ENCODE results near the gene HEXIM2.
"Not testable (repeated sequence)": the region's sequence is repeated elsewhere in the genome, so short reads cannot be mapped to it uniquely, and the experiment has no call there.

HEXIM2 gene, protein sequence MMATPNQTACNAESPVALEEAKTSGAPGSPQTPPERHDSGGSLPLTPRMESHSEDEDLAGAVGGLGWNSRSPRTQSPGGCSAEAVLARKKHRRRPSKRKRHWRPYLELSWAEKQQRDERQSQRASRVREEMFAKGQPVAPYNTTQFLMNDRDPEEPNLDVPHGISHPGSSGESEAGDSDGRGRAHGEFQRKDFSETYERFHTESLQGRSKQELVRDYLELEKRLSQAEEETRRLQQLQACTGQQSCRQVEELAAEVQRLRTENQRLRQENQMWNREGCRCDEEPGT

DNA sequence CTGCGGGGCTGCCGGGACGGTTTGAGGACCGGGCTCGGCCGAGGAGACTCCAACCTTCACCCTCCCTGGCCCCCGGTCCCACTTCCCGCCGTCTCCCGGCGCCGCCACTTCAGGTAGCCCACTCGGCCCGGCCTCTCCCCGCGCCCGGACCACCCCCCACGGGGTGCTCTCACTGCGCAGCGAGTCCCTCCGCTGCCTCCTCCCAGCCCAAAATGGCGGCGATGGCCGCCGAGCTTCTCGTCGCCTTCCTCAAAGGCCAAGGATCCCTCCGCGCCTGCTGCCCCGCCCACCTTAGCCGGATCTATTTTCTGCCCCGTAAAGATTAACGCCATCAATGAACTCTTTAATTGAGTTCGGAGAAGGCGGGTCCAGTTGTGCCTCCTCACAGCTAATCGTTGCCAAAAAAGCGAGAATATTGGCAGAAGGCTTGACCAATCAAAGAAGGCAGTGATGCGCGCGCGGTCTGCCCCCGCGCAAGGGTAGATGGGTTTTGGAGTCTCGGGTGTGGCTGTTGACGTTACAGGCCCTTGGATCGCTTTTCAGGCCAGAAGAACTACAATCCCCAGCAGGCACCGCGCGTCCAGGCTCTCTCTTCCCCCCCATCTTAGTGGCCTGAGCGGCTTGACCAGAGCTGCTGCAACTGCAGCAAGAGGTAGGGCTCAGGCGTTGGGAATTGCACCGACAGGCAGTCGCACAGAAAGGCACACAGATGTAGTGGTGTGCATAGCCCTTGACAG, at the start of gene HEXIM2:
Gene HEXIM2 (plus strand): TSS at position 588 of the 737 bp plus-strand sequence. CDS start 919 bp downstream, outside the sequence.
- peak; percentile 100 for DNase-seq

DNA sequence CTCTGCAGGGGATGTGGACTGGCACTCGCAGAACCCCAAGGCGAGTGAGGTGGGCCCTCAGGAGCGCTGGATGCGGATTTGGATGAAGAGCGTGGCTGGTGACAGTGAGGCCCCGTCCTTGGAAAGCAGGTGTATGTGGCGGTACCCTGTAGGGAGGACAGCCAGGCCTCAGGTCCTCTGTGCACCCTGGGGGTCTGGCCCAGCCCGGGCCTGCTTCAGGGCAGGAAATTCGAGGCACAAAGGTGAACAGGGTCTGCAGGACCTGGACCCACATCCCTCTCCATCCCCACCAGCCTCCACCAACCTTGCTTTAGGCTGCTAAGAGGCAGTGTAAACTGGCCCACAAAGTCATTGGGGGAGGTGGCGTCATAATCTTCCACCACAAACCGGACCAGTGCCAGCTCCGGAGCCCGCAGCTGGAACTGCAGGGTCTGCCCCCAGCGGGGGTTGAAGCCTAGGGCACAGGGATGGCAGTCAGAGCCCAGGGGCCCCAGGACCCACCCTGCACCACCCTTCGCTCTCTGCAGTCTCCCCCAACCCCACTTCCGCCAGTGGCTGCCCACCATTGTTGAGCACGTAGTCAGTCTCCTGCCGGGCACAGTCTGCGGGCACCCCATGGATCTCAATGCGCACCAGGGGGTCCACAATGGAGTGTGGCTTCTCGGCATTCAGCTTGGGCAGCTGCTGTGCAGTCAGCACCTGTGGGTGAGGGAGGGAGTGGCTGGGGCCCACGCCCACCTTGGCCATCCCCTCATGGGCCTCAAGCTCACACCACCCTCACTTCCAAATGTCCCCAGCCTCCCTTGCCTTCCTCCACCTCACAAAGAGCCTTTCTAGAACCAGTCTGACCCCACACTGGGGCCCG, 48.9 kb upstream of the HEXIM2 start:
- DNase-seq: no peak

DNA sequence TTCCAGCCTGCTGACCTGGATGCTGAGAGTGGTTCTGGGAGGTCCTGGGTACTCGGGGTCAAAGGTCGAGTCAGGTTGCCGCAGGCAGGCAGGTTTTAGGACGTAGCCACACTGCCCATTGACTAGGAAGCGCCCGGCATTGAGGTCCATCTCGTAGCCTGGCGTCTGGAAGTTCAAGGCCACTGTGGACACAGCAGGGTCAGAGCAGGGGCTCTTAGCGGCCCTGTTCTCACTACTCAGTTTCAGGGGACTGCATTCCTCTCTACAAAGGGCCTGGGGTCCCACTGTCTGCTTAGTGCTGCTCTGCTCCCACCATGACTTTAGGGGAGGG, 48.3 kb upstream of the HEXIM2 start:
- DNase-seq: no peak

DNA sequence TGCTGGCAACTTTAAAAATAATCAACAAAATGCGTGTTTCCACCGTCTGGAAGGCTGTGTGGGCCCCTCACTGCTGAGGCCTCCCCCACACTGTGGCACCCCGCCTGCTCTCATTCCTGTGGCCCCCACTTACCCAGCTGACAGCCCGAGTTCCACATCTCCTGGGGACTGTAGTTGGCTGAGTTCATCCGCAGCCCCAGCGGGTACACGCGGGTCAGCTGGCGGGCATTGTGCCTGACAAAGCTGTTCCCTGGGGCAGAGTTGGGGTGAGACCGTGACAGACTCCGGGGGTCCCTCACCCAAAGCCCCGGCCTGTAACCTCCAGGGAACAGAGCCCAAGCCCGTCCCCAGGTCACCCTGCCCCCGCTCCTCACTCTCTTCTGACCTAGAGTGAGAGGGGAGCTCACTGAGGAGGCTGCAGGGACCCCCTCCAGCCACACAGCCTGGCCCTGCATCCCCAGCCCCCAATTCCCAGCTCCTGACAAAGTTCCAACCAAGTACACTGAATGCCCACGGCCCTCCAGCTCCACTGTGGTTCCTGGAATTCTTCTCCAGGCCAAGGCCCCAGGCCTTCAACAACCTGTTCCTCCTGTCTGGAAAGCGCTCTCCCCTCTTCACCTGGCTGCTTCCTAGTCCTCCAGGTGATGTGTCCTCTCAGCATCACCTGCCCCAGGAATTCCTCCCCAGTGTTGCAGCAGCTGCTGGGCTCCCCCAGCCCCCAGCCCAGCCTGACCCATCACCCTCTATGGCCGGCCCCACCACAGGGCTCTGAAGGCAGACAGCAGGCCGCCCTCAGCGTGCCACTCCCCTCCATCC, 47.4 kb upstream of the HEXIM2 start:
- DNase-seq: no peak

DNA sequence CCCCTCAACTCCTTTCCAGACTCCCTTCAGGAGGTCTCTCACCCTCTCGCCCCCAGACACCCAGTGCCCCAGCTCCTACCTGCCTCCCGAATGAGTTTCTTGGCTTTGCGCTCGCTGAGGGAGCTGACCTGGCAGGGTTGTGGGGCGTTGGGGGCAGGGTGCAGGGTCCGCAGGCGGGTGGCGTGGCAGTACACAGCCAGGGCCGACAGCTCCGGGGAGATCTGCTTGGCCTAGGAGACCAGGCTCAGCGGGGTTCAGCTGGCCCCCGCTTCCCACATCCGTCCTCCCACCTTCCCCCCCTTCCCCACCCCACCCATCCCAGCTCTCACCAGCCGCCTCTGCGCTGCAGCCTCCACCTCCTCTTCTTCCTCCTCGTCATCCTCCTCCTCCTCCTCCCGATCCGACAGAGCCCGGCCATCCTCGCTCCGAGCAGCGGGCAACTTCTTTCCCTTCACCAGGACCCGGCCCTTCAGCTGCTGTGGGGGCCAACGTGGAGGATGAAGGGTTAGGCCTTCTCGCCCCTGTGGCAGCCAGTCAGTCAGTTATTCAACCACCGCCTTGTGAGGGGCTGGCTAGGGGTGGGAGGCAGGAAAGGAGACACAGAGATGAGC, 46.6 kb upstream of the HEXIM2 start:
- no peak for DNase-seq

DNA sequence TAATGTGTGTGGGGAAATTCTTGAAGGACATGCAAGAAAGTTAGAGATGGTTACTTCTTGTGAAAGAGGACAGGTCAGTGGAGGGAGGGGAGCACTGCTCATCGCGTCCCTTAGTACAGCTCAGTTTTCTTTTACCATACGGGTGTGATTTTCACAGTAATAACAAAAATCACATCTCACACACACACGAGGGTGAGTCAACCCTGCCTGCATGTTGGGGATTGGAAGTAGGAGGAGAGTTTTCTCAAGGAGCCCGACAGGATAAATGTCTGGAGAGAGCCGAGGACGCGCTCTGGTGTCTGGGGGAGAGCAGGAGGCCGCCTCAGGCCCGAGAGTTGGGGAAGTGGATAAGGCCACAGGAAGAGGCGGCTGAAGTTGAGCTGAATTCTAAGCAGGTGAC, 45.8 kb upstream of the HEXIM2 start:
- DNase-seq: no peak

DNA sequence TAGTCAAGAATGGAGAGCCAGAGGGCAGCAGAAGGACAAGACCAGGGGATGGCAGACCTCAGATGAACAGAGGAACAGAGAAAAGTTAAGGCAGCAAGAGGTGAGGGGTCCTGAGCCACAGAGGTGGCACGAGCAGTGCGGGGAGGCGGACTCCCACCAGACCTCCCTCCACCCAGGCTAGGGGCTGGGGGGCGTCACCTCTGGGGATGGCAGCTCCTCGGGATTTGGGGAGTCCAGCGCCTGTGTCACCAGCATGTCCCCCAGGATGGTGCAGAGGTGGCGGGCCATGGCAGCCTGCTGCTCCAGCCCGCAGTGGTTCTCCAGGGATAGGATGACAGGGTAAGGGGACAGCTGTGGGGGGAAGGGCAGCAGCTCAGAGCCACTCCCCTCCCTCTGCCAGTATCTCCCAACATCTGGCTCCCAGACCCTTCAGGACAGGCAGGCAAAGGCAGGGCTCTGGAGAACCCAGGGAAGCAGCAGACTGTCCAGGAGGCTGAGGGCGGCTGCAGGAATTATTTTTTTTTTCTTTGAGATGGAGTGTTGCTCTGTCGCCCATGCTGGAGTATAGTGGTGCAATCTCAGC, 45.1 kb upstream of the HEXIM2 start:
- DNase-seq: no peak

DNA sequence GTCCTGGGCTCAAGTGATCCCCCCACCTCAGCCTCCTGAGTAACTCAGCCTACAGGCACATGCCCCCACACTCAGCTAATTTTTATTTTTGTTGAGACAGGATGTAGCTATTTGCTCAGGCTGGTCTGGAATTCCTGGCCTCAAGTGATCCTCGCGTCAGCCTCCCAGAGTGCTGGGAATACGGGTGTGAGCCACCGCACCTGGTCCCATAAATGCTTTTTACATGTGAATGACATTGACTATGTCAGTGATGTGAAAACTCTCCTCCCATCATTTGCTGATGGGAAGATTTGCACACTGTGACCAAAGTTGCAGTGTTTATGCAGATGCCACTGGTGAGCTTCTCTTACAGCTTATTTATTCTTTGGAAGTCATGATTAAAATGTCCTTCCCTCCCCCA, 44.3 kb upstream of the HEXIM2 start:
- DNase-seq: no peak

DNA sequence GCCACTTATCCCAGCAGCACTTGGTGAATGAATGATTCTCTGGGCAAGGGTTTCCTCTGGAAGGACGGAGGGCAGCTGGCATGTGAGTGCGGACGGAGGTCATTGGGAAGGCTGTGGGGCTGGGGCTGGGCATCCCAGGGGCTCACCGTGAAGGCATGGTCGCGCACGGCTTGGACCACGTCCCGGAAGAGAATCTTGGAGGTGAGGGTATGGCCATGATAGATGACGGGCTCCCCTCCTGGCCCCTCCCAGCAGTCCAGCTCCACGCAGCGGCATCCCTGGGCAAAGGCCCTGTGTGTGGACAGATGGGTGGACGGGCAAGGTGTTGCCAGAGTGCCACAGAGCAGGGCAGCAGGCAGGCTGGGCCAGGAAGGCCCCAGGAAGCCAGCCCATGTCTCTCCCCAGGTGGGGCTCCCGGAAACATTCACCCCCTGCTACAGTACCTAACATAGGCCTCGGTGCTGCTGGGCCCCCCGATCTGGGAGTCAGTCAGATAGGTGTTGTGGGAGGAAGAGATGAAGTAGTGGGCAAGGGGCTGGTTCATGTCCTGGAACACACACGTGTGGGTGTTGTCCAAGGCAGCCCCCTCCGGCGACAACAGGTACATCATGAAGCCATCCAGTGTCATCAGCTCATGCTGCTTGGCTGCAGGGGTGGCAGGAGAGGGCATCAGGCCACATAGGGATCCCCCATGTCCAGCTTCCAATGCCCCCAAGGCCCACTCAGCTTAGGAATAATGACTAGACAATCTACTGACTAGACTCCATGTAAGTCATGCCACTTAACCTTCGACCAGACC, 43.6 kb upstream of the HEXIM2 start:
- no peak for DNase-seq

DNA sequence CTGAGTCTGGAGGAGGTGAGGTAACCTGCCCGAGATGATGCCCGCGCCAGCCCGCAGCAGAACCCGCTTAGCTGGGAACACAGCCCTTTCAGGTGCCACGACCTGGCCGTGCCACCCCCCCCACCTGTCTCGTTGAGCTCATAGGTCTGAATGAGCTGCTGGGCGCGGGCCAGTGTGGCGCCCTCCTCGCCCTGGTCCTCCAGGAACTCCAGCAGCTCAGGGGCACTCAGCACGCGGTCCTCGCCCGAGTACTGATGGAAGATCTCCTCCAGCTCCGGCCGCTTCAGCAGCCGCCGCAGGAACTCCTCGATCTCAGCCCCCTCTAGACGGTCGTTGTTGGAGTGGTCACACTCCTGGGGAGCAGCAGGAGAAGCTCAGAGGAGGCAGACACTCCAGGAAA, 43.0 kb upstream of the HEXIM2 start:
- DNase-seq: no peak

DNA sequence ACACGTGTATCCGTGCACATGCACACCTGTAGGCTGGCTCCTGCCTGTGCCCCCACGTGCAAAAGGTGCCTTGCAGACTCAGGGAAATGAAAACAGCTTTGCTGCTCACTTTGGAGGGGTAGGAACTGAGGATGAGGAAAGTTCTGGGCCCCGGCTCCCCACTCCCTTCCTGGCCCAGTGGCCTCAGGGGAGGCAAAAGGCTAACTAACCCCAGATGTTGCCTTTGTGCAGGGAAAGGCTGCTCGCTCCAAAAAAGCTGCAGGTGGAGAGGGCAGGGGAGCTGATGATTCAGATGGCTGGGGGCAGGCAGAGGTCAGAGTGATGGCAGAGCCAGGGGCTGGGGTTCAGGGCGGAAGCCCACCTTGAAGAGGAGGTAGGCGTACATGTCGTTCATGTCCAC, 41.7 kb upstream of the HEXIM2 start:
- no peak for DNase-seq

DNA sequence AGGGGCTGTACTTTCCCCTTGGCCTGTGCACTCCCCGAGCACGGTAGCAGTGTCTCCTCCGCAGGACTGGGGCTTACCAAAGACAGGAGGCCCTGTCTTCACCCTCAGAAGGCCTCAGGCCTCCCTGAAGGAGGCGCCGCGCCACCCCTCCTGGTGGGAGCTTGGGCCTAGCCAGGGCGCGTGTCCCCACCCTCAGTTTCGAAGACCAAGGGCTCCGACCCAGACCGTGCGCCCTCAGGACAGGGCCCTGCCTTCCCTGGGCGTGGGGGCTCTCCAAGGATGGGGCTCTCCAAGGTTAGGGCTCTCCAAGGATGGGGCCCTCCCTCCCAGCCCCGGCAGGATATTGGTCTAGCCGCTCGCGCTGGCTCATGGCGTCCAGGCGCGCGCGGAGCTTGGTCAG, 41.1 kb upstream of the HEXIM2 start:
- DNase-seq: no peak

DNA sequence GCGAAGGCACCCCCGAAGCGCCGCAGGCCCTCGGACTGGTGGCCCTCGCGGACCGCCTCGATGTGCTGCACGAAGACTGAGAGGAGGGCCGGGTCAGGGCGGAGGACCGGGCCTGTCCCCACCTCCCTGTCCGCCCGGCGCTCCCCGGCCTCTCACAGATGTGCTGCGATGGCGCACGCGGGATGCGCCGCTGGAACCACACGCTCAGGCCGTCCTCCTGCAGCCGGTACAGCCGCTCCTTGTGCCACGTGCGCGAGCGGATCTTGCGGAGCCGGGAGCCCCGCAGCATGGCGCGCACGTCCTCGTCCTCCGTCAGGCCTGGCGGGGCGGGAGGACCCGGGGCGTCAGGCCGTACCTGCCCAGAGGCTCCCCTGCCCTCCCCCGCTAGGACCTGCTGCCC, 40.6 kb upstream of the HEXIM2 start:
- DNase-seq: no peak

DNA sequence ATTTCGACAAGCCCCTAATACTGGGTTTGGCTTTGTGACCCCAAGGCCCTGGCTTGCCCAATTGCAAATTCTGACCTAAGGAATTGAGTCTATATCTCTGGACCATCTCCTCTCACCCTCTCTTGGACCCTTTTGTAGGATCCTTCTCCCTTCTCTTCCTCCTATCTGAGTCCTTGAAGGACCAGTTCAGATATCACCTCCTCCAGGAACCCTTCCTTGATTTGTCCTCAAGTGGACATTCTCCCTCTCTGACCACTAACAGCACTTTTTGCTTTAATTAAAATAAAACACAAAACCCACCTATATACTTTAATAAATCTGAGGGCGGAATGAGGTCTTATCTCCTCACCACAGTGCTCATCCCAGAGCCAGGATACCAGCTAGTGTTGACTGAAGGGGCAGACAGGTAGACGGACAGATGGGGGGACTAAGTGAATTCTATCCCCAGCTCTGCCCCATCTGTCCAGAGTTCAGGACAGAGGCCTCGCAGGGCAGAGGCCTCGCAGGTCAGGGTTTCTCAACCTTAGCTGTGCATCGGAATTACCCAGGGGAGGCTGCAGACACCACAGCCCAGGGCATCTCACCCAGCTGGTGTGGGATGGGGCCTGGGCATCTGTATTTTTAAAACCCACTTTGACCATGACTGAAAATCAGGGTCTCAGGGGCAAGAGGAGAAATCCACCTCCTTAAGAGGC, 38.5 kb upstream of the HEXIM2 start:
- no peak for DNase-seq

DNA sequence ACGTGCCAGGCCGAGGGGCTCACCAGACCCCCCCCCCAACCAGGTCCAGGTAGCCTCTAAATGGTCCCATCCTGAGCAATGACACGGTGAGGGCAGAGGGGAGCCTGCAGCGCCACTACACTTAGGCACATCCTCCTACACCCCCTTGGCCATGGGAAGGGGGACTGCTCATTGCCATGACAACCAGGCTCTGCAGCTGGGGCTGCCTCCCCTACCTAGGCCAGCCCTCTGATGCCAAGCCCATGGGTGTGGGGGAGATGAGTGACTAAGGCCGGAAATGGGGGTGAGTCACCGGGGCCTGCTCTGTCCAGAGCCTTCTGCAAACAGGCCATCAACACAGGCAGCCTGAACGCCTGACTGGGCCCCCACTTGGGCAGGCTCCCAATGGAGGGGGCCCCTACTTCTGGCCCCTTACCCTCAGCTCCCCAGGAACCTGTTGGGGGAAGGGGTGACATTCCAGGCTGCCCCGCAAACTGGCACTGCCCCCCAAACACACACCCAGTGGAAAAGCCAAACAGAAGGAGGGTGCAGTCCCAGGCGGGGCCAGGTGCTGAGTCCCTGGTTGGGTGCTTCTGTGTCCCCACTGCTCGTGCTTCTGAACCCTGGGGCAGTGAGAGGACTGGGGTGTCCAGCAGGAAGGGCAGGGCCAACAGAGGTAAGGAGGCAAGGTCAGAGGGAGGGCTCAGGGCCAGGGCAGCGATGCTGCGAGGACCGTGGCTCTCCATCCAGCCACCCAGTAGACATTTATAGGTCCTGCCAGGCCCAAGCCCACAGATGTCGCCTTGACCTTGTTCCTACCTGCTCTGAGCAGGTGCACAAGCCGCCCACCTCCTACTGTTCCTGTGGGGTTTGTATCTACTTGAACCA, 37.5 kb upstream of the HEXIM2 start:
- peak; percentile 66 for DNase-seq

DNA sequence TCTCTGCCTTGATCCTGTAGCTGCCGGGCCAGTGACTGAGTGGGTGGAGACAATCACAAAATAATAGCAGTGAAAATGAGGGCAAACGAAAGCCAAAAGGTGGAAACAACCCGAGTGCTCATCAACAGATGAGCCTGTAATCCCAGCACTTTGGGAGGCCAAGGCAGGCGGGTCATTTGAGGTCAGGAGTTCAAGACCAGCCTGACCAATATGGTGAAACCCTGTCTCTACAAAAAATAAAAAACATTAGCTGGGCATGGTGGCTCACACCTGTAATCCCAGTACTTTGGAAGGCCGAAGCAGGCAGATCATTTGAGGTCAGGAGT, 36.9 kb upstream of the HEXIM2 start:
- not testable (repeated sequence) for DNase-seq

DNA sequence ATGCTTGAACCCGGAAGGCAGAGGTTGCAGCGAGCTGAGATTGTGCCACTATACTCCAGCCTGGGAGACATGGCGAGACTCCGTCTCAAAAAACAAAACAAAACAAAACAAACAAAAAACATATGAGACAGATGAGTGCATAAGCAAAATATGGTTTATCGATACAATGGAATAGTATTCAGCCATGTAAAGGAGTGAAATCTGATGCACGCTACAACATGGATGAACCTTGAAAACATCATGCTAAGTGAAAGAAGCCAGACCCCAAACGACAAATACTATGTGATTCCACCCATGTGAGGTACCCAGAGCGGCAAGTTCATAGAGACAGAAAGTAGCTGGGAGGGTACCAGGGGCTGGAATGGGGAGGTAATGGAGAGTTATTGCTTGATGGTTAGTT, 36.2 kb upstream of the HEXIM2 start:
- DNase-seq: no peak

DNA sequence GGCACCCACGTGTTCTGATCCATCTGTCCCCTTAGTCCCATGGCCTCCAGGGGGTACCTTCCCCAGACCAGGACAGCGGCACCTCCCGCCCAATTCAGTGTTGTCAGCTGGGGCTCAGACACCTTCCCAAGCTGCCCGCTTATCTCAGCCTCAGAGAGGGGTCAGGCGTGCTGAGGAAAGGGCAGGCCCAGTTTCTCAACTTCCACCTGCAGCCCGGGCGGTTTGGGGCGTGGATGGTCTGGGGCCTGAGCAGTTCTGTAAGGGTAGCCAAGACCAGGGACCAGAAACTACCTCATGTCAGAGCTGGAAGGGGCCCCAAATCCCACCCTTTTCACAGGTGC, 34.5 kb upstream of the HEXIM2 start:
- DNase-seq: no peak

DNA sequence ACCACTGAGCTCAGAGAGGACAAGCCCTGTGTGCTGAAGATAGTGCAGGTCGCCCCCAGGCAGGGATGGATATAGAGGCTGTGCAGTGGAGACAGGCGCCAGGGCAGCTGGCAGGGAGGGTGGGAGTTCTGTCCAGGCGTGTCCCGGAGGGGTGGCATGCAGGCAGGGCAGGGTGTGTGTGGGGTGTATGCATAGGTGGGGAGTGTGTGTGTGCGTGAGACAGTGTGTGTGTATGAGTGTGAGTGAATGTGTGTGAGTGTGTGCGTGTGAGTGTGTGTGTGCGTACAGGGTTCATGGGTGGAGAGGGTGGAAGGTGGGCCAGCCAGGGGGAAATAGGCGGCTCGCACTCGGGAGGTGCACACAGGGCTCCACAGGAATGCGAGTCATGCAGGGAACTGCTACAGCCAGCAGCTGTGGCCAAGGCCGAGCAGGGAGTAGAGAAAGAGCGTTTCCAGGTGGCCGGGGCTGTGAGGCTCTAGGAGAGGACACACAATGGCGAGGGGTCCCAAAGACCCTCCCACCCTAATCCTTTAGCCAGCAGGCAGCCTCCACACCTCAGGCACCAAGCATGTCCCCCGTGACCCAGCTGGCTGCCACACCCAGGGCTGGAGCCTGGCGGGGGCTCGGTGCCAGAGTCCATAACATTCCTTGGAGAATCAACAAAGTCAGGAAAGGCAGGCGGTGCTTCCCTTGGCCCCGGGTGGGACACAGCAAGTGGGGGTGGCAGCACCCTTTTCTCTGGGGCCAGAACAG, 34.0 kb upstream of the HEXIM2 start:
- no peak for DNase-seq

Data from CD4-positive, alpha-beta T cell treated with Interleukin-4 for 4 hours (primary cell).